ENCODE data around the gene ZNF398.

Gene ZNF398

DNA sequence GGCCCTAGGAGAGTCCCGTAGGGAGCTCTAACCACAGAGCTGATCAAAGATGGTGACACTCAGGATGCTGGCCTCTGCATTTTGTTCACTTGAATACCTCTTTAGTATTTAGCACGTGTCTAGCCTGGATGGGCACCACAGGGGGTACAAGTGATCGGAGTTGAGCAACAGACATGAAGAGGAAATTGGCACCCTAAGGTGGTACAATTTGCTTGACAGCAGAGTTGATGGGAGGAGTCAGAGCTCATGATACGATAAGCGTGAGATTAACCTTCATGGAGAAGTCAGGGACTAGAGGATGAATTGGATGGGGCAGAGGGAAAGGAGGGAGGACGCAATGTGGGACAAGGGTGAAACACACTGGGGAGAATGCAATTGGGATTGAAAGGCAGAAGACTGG, 82.3 kb downstream of the ZNF398 start:
- no peak for DNase-seq

DNA sequence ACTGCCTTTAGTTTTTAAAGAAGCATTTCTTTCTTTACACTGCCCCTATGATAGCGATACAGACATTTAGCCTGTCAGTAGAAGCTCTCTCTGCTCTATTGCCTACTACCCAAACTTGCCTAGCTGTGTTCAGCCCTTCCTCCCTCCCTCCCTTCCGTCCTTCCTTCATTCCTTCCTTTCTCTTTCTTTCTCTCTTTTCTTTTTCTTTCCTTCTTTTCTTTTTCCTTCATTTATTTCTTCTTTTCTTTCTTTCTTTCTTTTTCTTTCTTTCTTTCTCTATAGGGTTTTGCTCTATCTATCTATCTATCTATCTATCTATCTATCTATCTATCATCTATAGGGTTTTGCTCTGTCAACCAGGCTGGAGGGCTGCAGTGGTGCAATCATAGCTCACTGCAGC, 85.1 kb downstream of the ZNF398 start:
- no peak for DNase-seq
